ENCODE measurements around the gene WNK2. TPM values are rescaled to one million over a fixed set of nuclear protein-coding genes. Genes with fewer than 3 reads are reported as not detected.

WNK2 gene
- total and polyA plus RNA-seq, 2 donors (not counting 3 experiments of a cell fraction or from before 2014, with no cell fraction given): not detected

GRCh38 chr9:93219692-93220091 lies 35.8 kb downstream of the WNK2 start:
- no TSS peak for BruUV-seq (replicated peaks)
- POLR2A ChIA-PET: no interaction called here
- H3K4me3 ChIP-seq (replicated peaks in 1 of 3; ENCODE audit: insufficient read depth in 1 of 3, low read depth in 1 of 3, low read length in 3 of 3): no peak overlapping the region
- H4K20me1 ChIP-seq (replicated peaks; ENCODE audit: control insufficient read depth, extremely low read depth, insufficient read depth, low read length): no peaks in the 10 kb centered on the region
- DNase-seq (ENCODE audit: low read depth, low spot score): no peak
- no peaks in the 10 kb centered on the region for H3K4me1 ChIP-seq (ENCODE audit: control insufficient read depth, extremely low read depth, insufficient read depth, low read length)
- H3K27me3 ChIP-seq (ENCODE audit: control insufficient read depth in 2 of 2, insufficient read depth in 2 of 2, low read length in 2 of 2): no peaks in the 10 kb centered on the region
- no peak overlapping the region for H2AFZ ChIP-seq (ENCODE audit: low read depth, low read length)
- intact Hi-C loops (cut with micrococcal nuclease): no loop called here
- H3K9me3 ChIP-seq (replicated peaks; ENCODE audit: control insufficient read depth, insufficient read depth, low read length): no peaks in the 10 kb centered on the region
- H3K4me2 ChIP-seq (ENCODE audit: insufficient read depth, low read length): no peak overlapping the region
- dilution Hi-C loops (cut with MboI; ENCODE audit: extremely low pct_ligation_motif_present, low sequenced_read_pairs): no loop called here
- FAIRE-seq: no peak
- no peak overlapping the region for H3K9ac ChIP-seq (replicated peaks; ENCODE audit: extremely low read depth, insufficient read depth, low read length)
- no peaks in the 10 kb centered on the region for H3K79me2 ChIP-seq (ENCODE audit: control insufficient read depth, insufficient read depth, low read length)
- H3K9me1 ChIP-seq (replicated peaks; ENCODE audit: control insufficient read depth, extremely low read depth, insufficient read depth, low read length): no peaks in the 10 kb centered on the region
- CTCF ChIA-PET: no interaction called here
- no peaks in the 10 kb centered on the region for H3K36me3 ChIP-seq (ENCODE audit: control insufficient read depth in 2 of 2, extremely low read depth in 1 of 2, insufficient read depth in 2 of 2, low read length in 2 of 2)
- H3K27ac ChIP-seq (ENCODE audit: insufficient read depth, low read depth, low read length): no peak overlapping the region
- no peak for TF ChIP-seq MYC (IDR thresholded peaks at IDR 0.05; ENCODE audit: low read depth, low read length)
- TF ChIP-seq POLR2AphosphoS5 (IDR thresholded peaks at IDR 0.05; ENCODE audit: insufficient read depth, low read depth, low read length): no peak
- no peak for TF ChIP-seq JUN (IDR thresholded peaks at IDR 0.05; ENCODE audit: borderline replicate concordance, insufficient read depth, insufficient read length, low read depth)
- TF ChIP-seq POLR2A (IDR thresholded peaks at IDR 0.05; ENCODE audit: low read depth, low read length): no peak
- no peak for TF ChIP-seq MAX (IDR thresholded peaks at IDR 0.05; ENCODE audit: insufficient read depth, insufficient read length)
- TF ChIP-seq EZH2 (IDR thresholded peaks at IDR 0.05; ENCODE audit: borderline replicate concordance, low read depth, low read length, severe bottlenecking): no peak
- no peak for TF ChIP-seq CTCF (IDR thresholded peaks at IDR 0.05; ENCODE audit: extremely low read depth in 1 of 2, insufficient read depth in 1 of 2, low read depth in 1 of 2, low read length in 2 of 2)
- no peak for TF ChIP-seq GATA2 (IDR thresholded peaks at IDR 0.05; ENCODE audit: insufficient read depth, insufficient read length, low read depth, low read length)
- TF ChIP-seq FOS (IDR thresholded peaks at IDR 0.05; ENCODE audit: borderline replicate concordance, insufficient read depth, low read length): no peak

All from endothelial cell of umbilical vein (primary cell).